K562 (cell line): ENCODE results near the gene MRPL32. TPM values are rescaled to one million over a fixed set of nuclear protein-coding genes. Genes with fewer than 3 reads are reported as not detected.

Experiments used
- CBX3 ChIP-seq, 2 experiments: IDR thresholded peaks; 1 replicate in 1 of 2; 2 replicates in 1 of 2; pipeline ENCODE4 v1.6.1; 2012; ENCODE audit warnings: inconsistent platforms in 2 of 2, low read length in 2 of 2, borderline replicate concordance in 1 of 2, control low read depth in 1 of 2
- COPS2 ChIP-seq: fragments of 450-650 bp; conservative IDR thresholded peaks from 2 replicates; pipeline ENCODE4 v1.6.1; 2016; ENCODE audit warnings: mild to moderate bottlenecking, moderate library complexity
- HDAC3 ChIP-seq: fragments of 450-650 bp; IDR thresholded peaks from 2 replicates; pipeline ENCODE4 v1.6.1; 2018; ENCODE audit warnings: borderline replicate concordance, mild to moderate bottlenecking, moderate library complexity; ENCODE audit not compliant: partially characterized antibody
- KAT7 ChIP-seq: sonication (generic); formaldehyde crosslinking; IDR thresholded peaks from 2 replicates; pipeline ENCODE4 v1.8.0; 2022; ENCODE audit warnings: missing genetic modification reagents, mild to moderate bottlenecking, borderline replicate concordance
- NCOA6 ChIP-seq: fragments of 450-650 bp; IDR thresholded peaks from 2 replicates; pipeline ENCODE4 v1.6.1; 2017; ENCODE audit warnings: mild to moderate bottlenecking
- NFRKB ChIP-seq: fragments of 450-650 bp; IDR thresholded peaks from 2 replicates; pipeline ENCODE4 v1.6.1; 2016; ENCODE audit warnings: low read depth
- PRMT5 ChIP-seq: sonication (generic); formaldehyde crosslinking; IDR thresholded peaks from 2 replicates; pipeline ENCODE4 v1.5.0; 2020; ENCODE audit warnings: missing genetic modification reagents
- RFX1 ChIP-seq: fragments of 450-650 bp; IDR thresholded peaks from 2 replicates; pipeline ENCODE4 v1.6.1; 2016; ENCODE audit warnings: mild to moderate bottlenecking, moderate library complexity
- TRIM24 ChIP-seq, 2 experiments: fragments of 450-650 bp; IDR thresholded peaks; 2 replicates each; pipeline ENCODE4 v1.6.1; 2016
- ZEB2 ChIP-seq: fragments of 450-650 bp; IDR thresholded peaks from 2 replicates; pipeline ENCODE4 v1.6.1; 2016
- ZNF140 ChIP-seq: fragments of 250-450 bp; sonication (Bioruptor Pico); IDR thresholded peaks from 2 replicates; pipeline ENCODE4 v1.8.0; 2021; ENCODE audit warnings: moderate library complexity, mild to moderate bottlenecking, inconsistent platforms
- ZNF23 ChIP-seq: fragments of 250-450 bp; sonication (Bioruptor Pico); IDR thresholded peaks from 2 replicates; pipeline ENCODE4 v1.4.0; 2020; ENCODE audit warnings: mild to moderate bottlenecking
- ZNF695 ChIP-seq: fragments of 450-650 bp; formaldehyde crosslinking; IDR thresholded peaks from 2 replicates; pipeline ENCODE4 v1.4.0; 2020; ENCODE audit warnings: mild to moderate bottlenecking, moderate library complexity
- polyA plus RNA-seq, 8 experiments: library from polyadenylated mRNA; depleted of rRNA in 4 of 8; stranded (reverse) in 5 of 8; unstranded in 3 of 8; fragments of >200 nt; fragmentation: Nextera tagmentation in 2 of 8; fragmentation: Illumina TruSeq in 1 of 8; extraction: Ambion mirVana in 2 of 8; extraction: Trizol in 1 of 8; gene quantifications; 2 replicates each; pipeline versions ENCODE4 v1.2.1 to v1.2.3, GENCODE V29; 2011 to 2014; ENCODE audit warnings: inconsistent platforms in 1 of 8, missing spikeins in 1 of 8
- total RNA-seq, 7 experiments: library from RNA; depleted of rRNA in 6 of 7; stranded (reverse); fragments of >200 nt in 6 of 7; fragmentation: Illumina TruSeq in 2 of 7; extraction: Trizol in 2 of 7; gene quantifications; 2 replicates each; pipeline versions ENCODE4 v1.2.1 to v1.2.3, GENCODE V29; 2011 to 2021; ENCODE audit warnings: low replicate concordance in 1 of 7
- TF ChIP-seq, protein P1 (sequence below), 2 experiments: fragments of 450-650 bp; IDR thresholded peaks; 2 replicates each; pipeline ENCODE4 v1.6.1; 2016
- TF ChIP-seq, protein P2 (sequence below): sonication (generic); formaldehyde crosslinking; IDR thresholded peaks from 2 replicates; pipeline ENCODE4 v1.8.1; 2023; ENCODE audit warnings: mild to moderate bottlenecking, missing genetic modification reagents
- TF ChIP-seq, protein P3 (sequence below): fragments of 450-650 bp; IDR thresholded peaks from 2 replicates; pipeline ENCODE4 v1.6.1; 2016; ENCODE audit warnings: antibody characterized with exemption
- TF ChIP-seq, protein P4 (sequence below): sonication (generic); formaldehyde crosslinking; IDR thresholded peaks from 2 replicates; pipeline ENCODE4 v1.8.0; 2022; ENCODE audit warnings: mild to moderate bottlenecking, missing genetic modification reagents

MRPL32 gene
- total and polyA plus RNA-seq, 9 of the 15 experiments (the other 6 are each of a cell fraction or from before 2014, with no cell fraction given): 75.5 to 351 (median 138) TPM

DNA sequence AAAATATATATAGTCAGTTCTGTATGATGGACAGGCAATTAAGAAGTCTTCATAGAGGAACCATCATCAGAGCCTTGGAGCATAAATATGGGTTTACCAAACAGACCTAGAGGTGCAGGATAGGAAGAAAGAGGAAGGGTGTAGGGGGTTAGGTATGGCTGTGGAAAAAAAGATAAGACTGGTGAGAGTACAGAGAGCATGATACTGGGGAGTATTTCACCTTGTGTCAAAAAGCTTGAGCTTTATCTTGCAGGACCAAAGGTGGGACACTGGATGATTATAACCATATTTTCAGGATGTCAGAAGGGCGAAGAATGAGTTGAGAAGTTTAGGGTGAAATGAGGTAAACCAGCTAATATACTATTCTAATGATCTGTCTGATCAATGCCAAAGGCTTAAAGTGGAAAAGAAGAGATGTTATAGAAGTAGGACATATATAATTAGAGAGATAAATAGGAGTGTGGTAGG lies 54.6 kb downstream of the MRPL32 start (continued):
- TF ChIP-seq, protein P1, sequence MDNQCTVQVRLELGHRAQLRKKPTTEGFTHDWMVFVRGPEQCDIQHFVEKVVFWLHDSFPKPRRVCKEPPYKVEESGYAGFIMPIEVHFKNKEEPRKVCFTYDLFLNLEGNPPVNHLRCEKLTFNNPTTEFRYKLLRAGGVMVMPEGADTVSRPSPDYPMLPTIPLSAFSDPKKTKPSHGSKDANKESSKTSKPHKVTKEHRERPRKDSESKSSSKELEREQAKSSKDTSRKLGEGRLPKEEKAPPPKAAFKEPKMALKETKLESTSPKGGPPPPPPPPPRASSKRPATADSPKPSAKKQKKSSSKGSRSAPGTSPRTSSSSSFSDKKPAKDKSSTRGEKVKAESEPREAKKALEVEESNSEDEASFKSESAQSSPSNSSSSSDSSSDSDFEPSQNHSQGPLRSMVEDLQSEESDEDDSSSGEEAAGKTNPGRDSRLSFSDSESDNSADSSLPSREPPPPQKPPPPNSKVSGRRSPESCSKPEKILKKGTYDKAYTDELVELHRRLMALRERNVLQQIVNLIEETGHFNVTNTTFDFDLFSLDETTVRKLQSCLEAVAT (IDR thresholded peaks at IDR 0.05): peak; percentile 49 to 76; a peak in 2 of 4 replicates
- TF ChIP-seq ZEB2: peak; percentile 98
- TF ChIP-seq KAT7 (CRISPR knock-in tag): no peak
- TF ChIP-seq NFRKB: peak; percentile 9; the same call in 1 of the 2 replicates
- no peak for TF ChIP-seq ZNF23
- TF ChIP-seq, protein P2, sequence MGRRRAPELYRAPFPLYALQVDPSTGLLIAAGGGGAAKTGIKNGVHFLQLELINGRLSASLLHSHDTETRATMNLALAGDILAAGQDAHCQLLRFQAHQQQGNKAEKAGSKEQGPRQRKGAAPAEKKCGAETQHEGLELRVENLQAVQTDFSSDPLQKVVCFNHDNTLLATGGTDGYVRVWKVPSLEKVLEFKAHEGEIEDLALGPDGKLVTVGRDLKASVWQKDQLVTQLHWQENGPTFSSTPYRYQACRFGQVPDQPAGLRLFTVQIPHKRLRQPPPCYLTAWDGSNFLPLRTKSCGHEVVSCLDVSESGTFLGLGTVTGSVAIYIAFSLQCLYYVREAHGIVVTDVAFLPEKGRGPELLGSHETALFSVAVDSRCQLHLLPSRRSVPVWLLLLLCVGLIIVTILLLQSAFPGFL: no peak
- TF ChIP-seq ZNF695: no peak
- TF ChIP-seq, protein P3, sequence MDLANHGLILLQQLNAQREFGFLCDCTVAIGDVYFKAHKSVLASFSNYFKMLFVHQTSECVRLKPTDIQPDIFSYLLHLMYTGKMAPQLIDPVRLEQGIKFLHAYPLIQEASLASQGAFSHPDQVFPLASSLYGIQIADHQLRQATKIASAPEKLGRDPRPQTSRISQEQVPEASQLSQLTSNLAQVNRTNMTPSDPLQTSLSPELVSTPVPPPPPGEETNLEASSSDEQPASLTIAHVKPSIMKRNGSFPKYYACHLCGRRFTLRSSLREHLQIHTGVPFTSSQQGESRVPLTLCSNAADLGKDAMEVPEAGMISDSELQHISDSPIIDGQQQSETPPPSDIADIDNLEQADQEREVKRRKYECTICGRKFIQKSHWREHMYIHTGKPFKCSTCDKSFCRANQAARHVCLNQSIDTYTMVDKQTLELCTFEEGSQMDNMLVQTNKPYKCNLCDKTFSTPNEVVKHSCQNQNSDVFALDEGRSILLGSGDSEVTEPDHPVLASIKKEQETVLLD: peak; percentile 79; the same call in 1 of the 2 replicates
- TF ChIP-seq COPS2: no peak
- TF ChIP-seq, protein P4, sequence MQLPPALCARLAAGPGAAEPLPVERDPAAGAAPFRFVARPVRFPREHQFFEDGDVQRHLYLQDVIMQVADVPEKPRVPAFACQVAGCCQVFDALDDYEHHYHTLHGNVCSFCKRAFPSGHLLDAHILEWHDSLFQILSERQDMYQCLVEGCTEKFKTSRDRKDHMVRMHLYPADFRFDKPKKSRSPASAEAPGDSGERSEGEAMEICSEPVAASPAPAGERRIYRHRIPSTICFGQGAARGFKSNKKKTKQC (CRISPR knock-in tag): no peak
- TF ChIP-seq PRMT5: no peak
- no peak for TF ChIP-seq RFX1
- no peak for TF ChIP-seq ZNF140 (CRISPR knock-in tag)
- TF ChIP-seq TRIM24 (IDR thresholded peaks at IDR 0.05): peak; percentile 98
- peak; percentile 89 for TF ChIP-seq HDAC3
- TF ChIP-seq CBX3 (IDR thresholded peaks at IDR 0.05; ENCODE audit: borderline replicate concordance in 1 of 2, low read length in 2 of 2): peak in 1 of 2 experiments; percentile 77; a peak in 2 of 3 replicates
- peak; percentile 40; the same call in 1 of the 2 replicates for TF ChIP-seq NCOA6
